Islet of Langerhans (tissue), 1 donor: ENCODE results near the gene IRF8.

ENCODE experiments used
- FAIRE-seq: peaks from one replicate; lab custom pipeline; 2011; peaks lifted over from hg19 to GRCh38; lab: Jason Lieb, UNC

IRF8 gene

GRCh38 chr16:85914423-85914794 lies 15.4 kb downstream of the IRF8 start:
- no peak for FAIRE-seq

GRCh38 chr16:85915125-85915845 lies 16.3 kb downstream of the IRF8 start:
- no peak for FAIRE-seq

- no peak for FAIRE-seq
Measured at GRCh38 chr16:85916141-85916890, 17.4 kb downstream of the IRF8 start.

GRCh38 chr16:85917012-85917411 lies 18.1 kb downstream of the IRF8 start:
- FAIRE-seq: no peak

- no peak for FAIRE-seq
Measured at GRCh38 chr16:85917959-85918358, 19.0 kb downstream of the IRF8 start.

GRCh38 chr16:85918436-85918835 lies 19.5 kb downstream of the IRF8 start:
- no peak for FAIRE-seq

- no peak for FAIRE-seq
Measured at GRCh38 chr16:85919271-85920267, 20.6 kb downstream of the IRF8 start.

- no peak for FAIRE-seq
Measured at GRCh38 chr16:85921026-85921425, 22.1 kb downstream of the IRF8 start.

- FAIRE-seq: no peak
Measured at GRCh38 chr16:85923153-85924021, 24.4 kb downstream of the IRF8 start.

GRCh38 chr16:85924675-85925074 lies 25.7 kb downstream of the IRF8 start:
- FAIRE-seq: no peak

- no peak for FAIRE-seq
Measured at GRCh38 chr16:85926370-85926769, 27.4 kb downstream of the IRF8 start.

GRCh38 chr16:85927371-85927770 lies 28.4 kb downstream of the IRF8 start:
- FAIRE-seq: no peak

GRCh38 chr16:85927959-85928358 lies 29.0 kb downstream of the IRF8 start:
- no peak for FAIRE-seq

- FAIRE-seq: no peak
Measured at GRCh38 chr16:85928401-85928820, 29.4 kb downstream of the IRF8 start.

GRCh38 chr16:85929259-85929721 lies 30.3 kb downstream of the IRF8 start:
- no peak for FAIRE-seq

GRCh38 chr16:85930301-85930700 lies 31.3 kb downstream of the IRF8 start:
- FAIRE-seq: no peak

- no peak for FAIRE-seq
Measured at GRCh38 chr16:85931596-85932402, 32.8 kb downstream of the IRF8 start.

GRCh38 chr16:85934210-85934609 lies 35.2 kb downstream of the IRF8 start:
- FAIRE-seq: no peak

- FAIRE-seq: no peak
Measured at GRCh38 chr16:85935391-85935973, 36.5 kb downstream of the IRF8 start.
